Prostate gland (tissue), 2 donors: ENCODE data around the gene CPLX3.

Experiments used
- POLR2A ChIP-seq: fragments of 450-650 bp; IDR thresholded peaks from one replicate; pipeline ENCODE4 v1.6.1; 2016; ENCODE audit warnings: antibody characterized with exemption, mild to moderate bottlenecking
- POLR2AphosphoS5 ChIP-seq: sonication (generic); formaldehyde crosslinking; IDR thresholded peaks from one replicate; pipeline ENCODE4 v1.6.1; 2017; ENCODE audit warnings: antibody characterized with exemption
- TF ChIP-seq, protein P1 (sequence below), 4 experiments: fragments of 200-600 bp in 2 of 4; fragments of 450-650 bp in 2 of 4; sonication (generic) in 2 of 4; IDR thresholded peaks; 1 replicate in 3 of 4; 2 replicates in 1 of 4; pipeline ENCODE4 v1.5.1; 2016 to 2019; ENCODE audit warnings: antibody characterized with exemption in 4 of 4, mild to moderate bottlenecking in 2 of 4, moderate library complexity in 2 of 4

DNA sequence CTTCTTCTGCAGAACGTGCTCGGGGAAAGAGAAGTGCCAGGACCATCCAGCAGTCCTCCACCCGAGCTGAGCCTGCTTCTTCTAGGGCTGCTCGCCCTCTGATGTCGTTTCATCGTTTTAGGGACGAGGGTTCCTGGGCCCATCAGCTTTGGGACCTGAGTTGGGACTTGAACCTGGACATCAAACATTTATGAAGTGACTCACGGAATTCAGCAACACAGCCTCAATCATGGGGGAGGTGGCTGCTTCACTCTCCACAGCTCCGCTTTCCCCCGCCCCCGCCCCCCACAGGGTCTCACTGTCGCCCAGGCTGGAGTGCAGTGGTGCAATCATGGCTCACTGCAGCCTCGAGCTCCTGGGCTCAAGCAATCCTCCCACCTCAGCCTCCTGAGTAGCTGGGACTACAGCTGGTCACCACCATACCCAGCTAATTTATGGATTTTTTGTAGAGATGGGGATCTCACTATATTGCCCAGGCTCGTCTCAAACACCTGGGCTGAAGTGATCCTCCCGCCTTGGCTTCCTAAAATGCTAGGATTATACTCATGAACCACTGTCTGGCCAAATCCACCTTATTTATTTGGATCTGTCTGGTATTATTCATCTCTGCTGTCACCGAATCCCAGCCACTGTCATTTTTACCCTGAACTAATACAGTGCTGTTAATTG is 47.5 kb downstream of the CPLX3 start:
- TF ChIP-seq, protein P1, sequence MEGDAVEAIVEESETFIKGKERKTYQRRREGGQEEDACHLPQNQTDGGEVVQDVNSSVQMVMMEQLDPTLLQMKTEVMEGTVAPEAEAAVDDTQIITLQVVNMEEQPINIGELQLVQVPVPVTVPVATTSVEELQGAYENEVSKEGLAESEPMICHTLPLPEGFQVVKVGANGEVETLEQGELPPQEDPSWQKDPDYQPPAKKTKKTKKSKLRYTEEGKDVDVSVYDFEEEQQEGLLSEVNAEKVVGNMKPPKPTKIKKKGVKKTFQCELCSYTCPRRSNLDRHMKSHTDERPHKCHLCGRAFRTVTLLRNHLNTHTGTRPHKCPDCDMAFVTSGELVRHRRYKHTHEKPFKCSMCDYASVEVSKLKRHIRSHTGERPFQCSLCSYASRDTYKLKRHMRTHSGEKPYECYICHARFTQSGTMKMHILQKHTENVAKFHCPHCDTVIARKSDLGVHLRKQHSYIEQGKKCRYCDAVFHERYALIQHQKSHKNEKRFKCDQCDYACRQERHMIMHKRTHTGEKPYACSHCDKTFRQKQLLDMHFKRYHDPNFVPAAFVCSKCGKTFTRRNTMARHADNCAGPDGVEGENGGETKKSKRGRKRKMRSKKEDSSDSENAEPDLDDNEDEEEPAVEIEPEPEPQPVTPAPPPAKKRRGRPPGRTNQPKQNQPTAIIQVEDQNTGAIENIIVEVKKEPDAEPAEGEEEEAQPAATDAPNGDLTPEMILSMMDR (IDR thresholded peaks at IDR 0.05), result no peak
- no peak for TF ChIP-seq POLR2A
- TF ChIP-seq POLR2AphosphoS5, result no peak
